ENCODE data around the gene RNF186.

DNA sequence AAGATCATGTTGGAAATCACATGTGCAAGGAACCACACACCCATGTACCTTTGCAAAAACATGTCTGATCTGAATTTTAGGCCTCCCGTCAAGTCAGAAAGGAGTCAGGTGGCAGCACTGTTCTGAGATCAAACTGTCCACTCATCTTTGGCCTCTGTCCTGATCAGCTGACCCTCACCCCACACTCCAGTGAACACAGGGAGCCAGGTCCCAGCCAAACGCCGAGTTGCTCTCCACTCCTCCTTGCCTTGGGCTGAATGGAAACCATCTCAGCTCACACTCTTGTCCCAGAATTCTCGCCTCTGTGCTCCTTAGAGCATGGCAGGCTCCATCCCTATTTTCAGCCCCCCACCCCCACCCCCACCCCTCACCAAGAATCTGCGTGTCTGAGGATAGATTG lies 4.6 kb upstream of the RNF186 start:
- TF ChIP-seq MBNL3 (CRISPR knock-in tag; conservative IDR thresholded peaks at IDR 0.05) (no peak), U2AF1 (optimal IDR thresholded peaks at IDR 0.05; ENCODE audit: low read depth, low read length) (no peak), FIP1L1 (IDR thresholded peaks at IDR 0.05; ENCODE audit: borderline replicate concordance, insufficient read depth, low read depth, low read length) (no peak), MAFF (IDR thresholded peaks at IDR 0.05; ENCODE audit: low read depth, low read length) (no peak), NFRKB (IDR thresholded peaks at IDR 0.05) (no peak)

Data from HepG2 (cell line).